ENCODE data around the gene UBQLN1.

Gene UBQLN1

DNA sequence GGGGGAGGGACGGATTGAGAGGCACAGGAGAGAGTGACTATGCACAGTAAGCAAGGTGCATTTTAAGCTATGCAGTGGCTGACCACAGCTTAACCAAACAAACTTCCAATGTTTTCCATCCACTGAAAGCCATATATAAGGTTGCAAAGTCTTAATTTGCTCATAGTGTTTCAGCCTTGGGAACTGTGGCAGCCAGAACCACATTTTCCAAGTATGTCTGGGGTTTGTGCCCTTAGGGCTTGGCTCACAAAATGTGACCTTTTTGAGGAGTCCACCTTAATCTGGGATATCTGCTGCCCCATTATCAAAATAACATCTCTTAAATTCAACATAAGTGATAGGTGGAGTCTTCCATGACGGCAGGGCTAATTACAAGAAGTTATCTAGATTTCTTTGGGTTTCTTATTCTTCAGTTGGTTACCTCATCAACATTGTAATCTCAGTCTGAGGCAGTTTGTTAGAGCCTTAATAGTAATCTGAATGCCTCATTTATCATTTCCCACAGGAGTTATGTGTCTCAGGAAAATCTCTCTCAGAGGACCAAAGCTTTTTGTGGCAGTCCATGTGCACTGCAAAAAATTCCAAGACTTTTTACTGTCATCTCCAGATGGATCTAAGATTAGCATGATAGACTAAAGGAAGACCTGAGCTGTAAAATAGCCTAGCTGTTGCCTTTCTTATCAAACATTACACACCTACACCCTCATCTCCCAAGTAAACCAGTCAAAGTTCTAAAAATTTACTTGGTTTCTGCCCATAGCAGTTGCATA lies 15.2 kb upstream of the UBQLN1 start:
- TF ChIP-seq, protein P1, sequence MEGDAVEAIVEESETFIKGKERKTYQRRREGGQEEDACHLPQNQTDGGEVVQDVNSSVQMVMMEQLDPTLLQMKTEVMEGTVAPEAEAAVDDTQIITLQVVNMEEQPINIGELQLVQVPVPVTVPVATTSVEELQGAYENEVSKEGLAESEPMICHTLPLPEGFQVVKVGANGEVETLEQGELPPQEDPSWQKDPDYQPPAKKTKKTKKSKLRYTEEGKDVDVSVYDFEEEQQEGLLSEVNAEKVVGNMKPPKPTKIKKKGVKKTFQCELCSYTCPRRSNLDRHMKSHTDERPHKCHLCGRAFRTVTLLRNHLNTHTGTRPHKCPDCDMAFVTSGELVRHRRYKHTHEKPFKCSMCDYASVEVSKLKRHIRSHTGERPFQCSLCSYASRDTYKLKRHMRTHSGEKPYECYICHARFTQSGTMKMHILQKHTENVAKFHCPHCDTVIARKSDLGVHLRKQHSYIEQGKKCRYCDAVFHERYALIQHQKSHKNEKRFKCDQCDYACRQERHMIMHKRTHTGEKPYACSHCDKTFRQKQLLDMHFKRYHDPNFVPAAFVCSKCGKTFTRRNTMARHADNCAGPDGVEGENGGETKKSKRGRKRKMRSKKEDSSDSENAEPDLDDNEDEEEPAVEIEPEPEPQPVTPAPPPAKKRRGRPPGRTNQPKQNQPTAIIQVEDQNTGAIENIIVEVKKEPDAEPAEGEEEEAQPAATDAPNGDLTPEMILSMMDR (IDR thresholded peaks at IDR 0.05; ENCODE audit: low read depth, low read length), result no peak
- H3K4me3 ChIP-seq (ENCODE audit: low read depth, low read length), result no peak overlapping the region

GRCh38 chr9:83721509-83721908 lies 13.8 kb upstream of the UBQLN1 start:
- no peak overlapping the region for H3K4me3 ChIP-seq (ENCODE audit: low read depth, low read length)

DNA sequence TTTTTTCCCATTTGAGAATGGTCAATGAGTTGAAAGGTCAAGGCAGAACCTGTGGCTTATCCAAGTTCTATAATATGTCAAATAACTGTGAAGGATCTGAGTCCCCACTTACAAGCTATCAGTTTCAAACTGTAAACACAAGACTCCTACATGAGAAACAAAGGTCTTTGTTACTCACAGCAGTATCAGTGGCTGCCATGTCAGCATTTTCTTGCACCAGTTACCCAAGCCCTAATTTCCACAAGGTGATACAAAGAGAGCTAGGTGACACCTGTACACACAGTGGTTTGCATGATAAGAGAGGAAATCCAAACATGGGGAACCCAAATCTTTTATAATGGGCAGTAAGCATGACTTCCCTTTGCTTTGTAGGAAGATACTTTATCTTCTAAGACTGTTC lies 8.0 kb upstream of the UBQLN1 start:
- TF ChIP-seq, protein P1 (IDR thresholded peaks at IDR 0.05; ENCODE audit: low read depth, low read length), result no peak
- no peak overlapping the region for H3K4me3 ChIP-seq (ENCODE audit: low read depth, low read length)

More at GRCh38 chr9:83721509-83721908, 13.8 kb upstream of the UBQLN1 start:
- TF ChIP-seq, protein P1 (IDR thresholded peaks at IDR 0.05; ENCODE audit: low read depth, low read length), result no peak

DNA sequence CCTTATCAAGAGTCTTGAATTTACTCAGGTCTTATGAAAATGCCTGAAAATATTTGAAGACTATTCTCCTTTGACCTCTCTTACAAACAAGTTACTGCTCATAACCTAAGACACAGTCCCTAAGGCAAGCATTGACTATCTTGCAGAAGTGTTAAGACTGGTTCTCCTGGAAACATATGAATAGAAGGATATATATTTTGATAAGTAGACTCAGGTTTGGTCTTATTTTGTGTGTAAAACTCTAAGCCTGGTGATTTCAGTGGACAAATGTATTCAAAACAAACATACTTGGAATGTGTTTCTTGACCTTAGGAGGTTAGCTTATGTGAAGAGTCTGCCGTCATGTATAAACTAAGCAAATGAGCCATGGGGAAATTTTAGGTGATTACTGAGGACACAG lies 7.5 kb upstream of the UBQLN1 start:
- TF ChIP-seq, protein P1 (IDR thresholded peaks at IDR 0.05; ENCODE audit: low read depth, low read length), result no peak

GRCh38 chr9:83714329-83714728 lies 6.6 kb upstream of the UBQLN1 start:
- TF ChIP-seq, protein P1 (IDR thresholded peaks at IDR 0.05; ENCODE audit: low read depth, low read length), result no peak

More for the DNA sequence above, 7.5 kb upstream of the UBQLN1 start:
- no peak overlapping the region for H3K4me3 ChIP-seq (ENCODE audit: low read depth, low read length)

DNA sequence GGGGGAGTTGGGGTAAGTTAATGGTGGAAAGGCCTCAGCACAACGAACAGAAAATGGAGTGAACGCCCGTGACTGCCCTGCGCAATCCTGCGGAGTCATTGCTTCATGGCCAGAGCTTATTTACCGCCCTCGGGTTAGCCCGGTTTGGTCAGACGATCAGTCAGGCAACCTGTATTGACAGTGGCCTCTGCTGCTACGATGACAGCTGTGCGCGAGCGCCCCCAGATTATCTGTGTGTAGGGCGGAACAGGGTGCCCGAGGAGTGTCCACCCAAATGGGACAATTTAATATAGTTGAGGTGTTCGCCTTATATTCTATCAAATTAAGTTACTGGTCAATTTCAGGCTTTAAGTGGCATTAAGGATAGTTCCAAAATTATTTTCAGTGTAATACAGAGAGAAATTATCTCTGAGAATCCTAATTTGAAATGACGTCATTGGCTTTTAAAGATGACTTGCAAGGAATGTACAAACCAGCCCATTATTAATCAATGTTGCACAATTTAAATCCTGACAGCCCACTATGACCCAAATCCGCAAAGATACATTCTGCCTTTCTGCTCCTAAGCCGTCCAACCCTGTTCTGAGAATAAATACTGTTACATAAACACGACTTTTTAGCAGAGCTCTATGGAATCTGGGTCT lies 879 bp upstream of the UBQLN1 start:
- H3K4me3 ChIP-seq (ENCODE audit: low read depth, low read length), result peak overlapping the region; percentile 95
- TF ChIP-seq, protein P1 (IDR thresholded peaks at IDR 0.05; ENCODE audit: low read depth, low read length), result no peak

More at GRCh38 chr9:83714329-83714728, 6.6 kb upstream of the UBQLN1 start:
- no peak overlapping the region for H3K4me3 ChIP-seq (ENCODE audit: low read depth, low read length)

- TF ChIP-seq, protein P1 (IDR thresholded peaks at IDR 0.05; ENCODE audit: low read depth, low read length), result no peak
- H3K4me3 ChIP-seq (ENCODE audit: low read depth, low read length), result peak overlapping the region; percentile 95
Observed at GRCh38 chr9:83707518-83707767, 315 bp downstream of the UBQLN1 start.

Measured in WI38 (cell line).